BJ (cell line): ENCODE results near the gene CAND2. TPM values are rescaled to one million over a fixed set of nuclear protein-coding genes. Genes with fewer than 3 reads are reported as not detected.
A peak's percentile ranks its signal among the peaks of the same experiment; 100 is the strongest.

Experiments used
- CTCF ChIA-PET: fragments of 350-600 bp; formaldehyde crosslinking; extraction: SDS; loops from one replicate; lab custom pipeline; 2021; ENCODE audit warnings: antibody characterized with exemption, inconsistent platforms; lab: Yijun Ruan, JAX
- POLR2A ChIA-PET: fragments of 300-600 bp; sonication (Branson Sonifier 250); formaldehyde crosslinking; extraction: SDS; loops from one replicate; lab custom pipeline; 2021; ENCODE audit warnings: antibody characterized with exemption; lab: Charles Lee
- DNase-seq: peaks from one replicate; pipeline ENCODE4 v3.0.0-alpha.2; 2011; ENCODE audit warnings: low read depth
- H3K27me3 ChIP-seq: 2 replicates; pipeline ENCODE4 v1.6.0; 2011; ENCODE audit warnings: low read length; ENCODE audit not compliant: control insufficient read depth, insufficient read depth
- H3K36me3 ChIP-seq: 2 replicates; pipeline ENCODE4 v1.5.1; 2011; ENCODE audit warnings: low read length; ENCODE audit not compliant: control insufficient read depth, insufficient read depth
- H3K4me3 ChIP-seq: 2 replicates; pipeline ENCODE4 v1.5.1; 2011; ENCODE audit warnings: low read depth, mild to moderate bottlenecking, control low read depth, low read length
- CTCF ChIP-seq: IDR thresholded peaks from 2 replicates; pipeline ENCODE4 v1.5.1; 2011; ENCODE audit warnings: low read depth, mild to moderate bottlenecking, control low read depth, inconsistent platforms, low read length, moderate library complexity; ENCODE audit not compliant: insufficient read depth
- polyA plus RNA-seq: library from polyadenylated mRNA; depleted of rRNA; stranded (reverse); fragments of >200 nt; gene quantifications from 2 replicates; pipeline ENCODE4 v1.2.3, GENCODE V29; 2011

CAND2 gene
- polyA plus RNA-seq, 1 experiment, result 2.3 TPM

GRCh38 chr3:12793701-12794100, 2.8 kb upstream of the CAND2 start:
- ChIA-PET CTCF (interaction anchor here (1.3 kb wide), 1 partner anchor 48 kb away, joined by 3 read pairs; the partner anchor contains the start of gene RPL32), POLR2A (no interaction called here)
- Histone ChIP-seq H3K4me3 (no peak overlapping the region), H3K36me3 (no peaks in the 10 kb centered on the region), H3K27me3 (no peaks in the 10 kb centered on the region; the same call in 1 of the 2 replicates)
- TF ChIP-seq CTCF, result no peak
- DNase-seq, result no peak

- POLR2A ChIA-PET, result no interaction called here
- H3K4me3 ChIP-seq, result peak overlapping the region; percentile 46
- DNase-seq, result no peak
- H3K27me3 ChIP-seq, result no peaks in the 10 kb centered on the region; the same call in 1 of the 2 replicates
- CTCF ChIA-PET, result interaction anchor here (0.6 to 6.6 kb wide), 4 partner anchors 10 to 289 kb away, joined by 3 to 41 read pairs (median 4); partner anchors contain the start of gene RPL32
- no peaks in the 10 kb centered on the region for H3K36me3 ChIP-seq
- no peak for TF ChIP-seq CTCF
Measured at GRCh38 chr3:12797124-12797891, 828 bp downstream of the CAND2 start.

GRCh38 chr3:12797892-12798558, 1.5 kb downstream of the CAND2 start:
- TF ChIP-seq CTCF, result no peak
- Histone ChIP-seq H3K36me3 (no peaks in the 10 kb centered on the region), H3K27me3 (no peaks in the 10 kb centered on the region; the same call in 1 of the 2 replicates), H3K4me3 (no peak overlapping the region)
- ChIA-PET CTCF (interaction anchor here (0.6 to 6.6 kb wide), 4 partner anchors 10 to 44 kb away, joined by 3 to 41 read pairs (median 9); partner anchors contain the start of gene RPL32), POLR2A (interaction anchor here (0.6 kb wide), 1 partner anchor 12 kb away, joined by 3 read pairs; no protein-coding TSS in a partner anchor)
- no peak for DNase-seq

GRCh38 chr3:12798559-12799179, 2.2 kb downstream of the CAND2 start:
- ChIA-PET CTCF (interaction anchor here (2.0 to 6.6 kb wide), 2 partner anchors 11 kb away, joined by 13 to 41 read pairs; no protein-coding TSS in a partner anchor), POLR2A (interaction anchor here (0.6 kb wide), 1 partner anchor 11 kb away, joined by 3 read pairs; no protein-coding TSS in a partner anchor)
- DNase-seq, result no peak

More at GRCh38 chr3:12798559-12799179, 2.2 kb downstream of the CAND2 start:
- Histone ChIP-seq H3K4me3 (no peak overlapping the region), H3K27me3 (no peaks in the 10 kb centered on the region; the same call in 1 of the 2 replicates), H3K36me3 (no peaks in the 10 kb centered on the region)
- no peak for TF ChIP-seq CTCF
